D721Med (cell line): ENCODE measurements around the gene TRPV6.

Source experiments
- DNase-seq: peaks from one replicate; pipeline ENCODE4 v3.0.0; 2011; ENCODE audit warnings: low spot score; ENCODE audit not compliant: insufficient read length
- FAIRE-seq: peaks from 2 replicates; lab custom pipeline; 2011; peaks lifted over from hg19 to GRCh38; lab: Jason Lieb, UNC
- TF ChIP-seq, protein P1 (sequence below): IDR thresholded peaks from 2 replicates; pipeline ENCODE4 v1.5.1; 2012; ENCODE audit warnings: mild to moderate bottlenecking, control low read depth; ENCODE audit not compliant: insufficient read depth; ENCODE audit errors: missing control alignments

TRPV6 gene

DNA sequence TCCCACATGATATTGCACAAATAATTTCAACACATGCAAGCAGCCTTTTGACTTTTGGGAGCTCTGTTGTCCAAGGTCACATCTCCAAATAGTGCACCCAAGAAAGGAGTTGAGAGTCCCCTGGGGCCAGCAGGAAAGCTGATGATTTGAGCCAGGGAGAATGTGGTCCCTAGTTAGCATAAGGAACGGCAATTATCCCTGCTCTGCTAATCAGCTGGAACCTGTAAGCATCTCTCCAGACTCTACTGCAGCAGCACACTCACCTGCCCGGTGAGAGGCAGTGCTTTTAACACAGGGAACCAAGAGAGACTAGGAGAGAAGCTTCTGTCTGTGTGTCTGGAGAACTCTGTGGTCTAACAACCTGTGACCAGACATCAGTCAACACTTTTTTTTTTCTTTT, 31.0 kb upstream of the TRPV6 start:
- TF ChIP-seq, protein P1, sequence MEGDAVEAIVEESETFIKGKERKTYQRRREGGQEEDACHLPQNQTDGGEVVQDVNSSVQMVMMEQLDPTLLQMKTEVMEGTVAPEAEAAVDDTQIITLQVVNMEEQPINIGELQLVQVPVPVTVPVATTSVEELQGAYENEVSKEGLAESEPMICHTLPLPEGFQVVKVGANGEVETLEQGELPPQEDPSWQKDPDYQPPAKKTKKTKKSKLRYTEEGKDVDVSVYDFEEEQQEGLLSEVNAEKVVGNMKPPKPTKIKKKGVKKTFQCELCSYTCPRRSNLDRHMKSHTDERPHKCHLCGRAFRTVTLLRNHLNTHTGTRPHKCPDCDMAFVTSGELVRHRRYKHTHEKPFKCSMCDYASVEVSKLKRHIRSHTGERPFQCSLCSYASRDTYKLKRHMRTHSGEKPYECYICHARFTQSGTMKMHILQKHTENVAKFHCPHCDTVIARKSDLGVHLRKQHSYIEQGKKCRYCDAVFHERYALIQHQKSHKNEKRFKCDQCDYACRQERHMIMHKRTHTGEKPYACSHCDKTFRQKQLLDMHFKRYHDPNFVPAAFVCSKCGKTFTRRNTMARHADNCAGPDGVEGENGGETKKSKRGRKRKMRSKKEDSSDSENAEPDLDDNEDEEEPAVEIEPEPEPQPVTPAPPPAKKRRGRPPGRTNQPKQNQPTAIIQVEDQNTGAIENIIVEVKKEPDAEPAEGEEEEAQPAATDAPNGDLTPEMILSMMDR = no peak
- FAIRE-seq (no peak), DNase-seq (no peak)

DNA sequence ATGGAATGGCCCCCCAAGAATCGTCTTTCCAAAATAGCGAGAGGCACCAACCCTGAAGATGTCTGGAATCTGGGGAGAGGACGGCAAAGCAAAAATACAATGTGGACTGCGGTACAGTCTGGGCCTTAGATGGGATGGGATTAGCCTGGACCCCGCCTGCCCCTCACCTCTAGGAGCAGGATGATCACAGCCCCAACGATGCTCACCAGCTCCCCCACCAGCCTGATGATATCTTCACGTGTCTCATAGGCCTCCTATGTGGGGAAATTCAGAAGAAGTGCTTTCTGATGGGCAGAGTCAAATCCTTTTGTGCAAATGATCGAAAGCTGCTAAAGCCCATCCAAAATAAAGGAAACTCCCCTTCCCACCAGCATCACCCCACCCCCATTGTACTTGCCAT, 29.8 kb upstream of the TRPV6 start:
- DNase-seq (no peak), FAIRE-seq (no peak)
- TF ChIP-seq, protein P1 = no peak

DNA sequence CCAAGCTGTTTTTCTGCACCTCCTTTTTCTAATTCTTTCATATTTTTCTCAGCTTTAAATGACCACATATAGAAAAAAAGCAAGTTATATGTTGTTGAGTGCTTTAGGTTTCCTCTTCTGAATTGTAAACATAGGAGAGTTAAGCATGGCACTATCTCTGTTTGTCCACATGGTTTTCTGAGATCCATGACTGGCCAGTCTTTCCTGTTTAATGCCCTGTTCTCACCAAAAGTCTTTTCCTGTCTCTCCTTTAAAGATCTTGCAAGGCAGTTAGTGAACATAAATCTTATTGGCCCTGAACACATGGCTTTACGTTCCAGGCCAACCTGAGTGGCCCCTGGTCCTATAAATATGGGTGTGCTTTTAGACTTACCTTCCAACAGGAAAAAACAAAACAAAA, 28.6 kb upstream of the TRPV6 start:
- no peak for DNase-seq
- TF ChIP-seq, protein P1 = no peak
- no peak for FAIRE-seq

DNA sequence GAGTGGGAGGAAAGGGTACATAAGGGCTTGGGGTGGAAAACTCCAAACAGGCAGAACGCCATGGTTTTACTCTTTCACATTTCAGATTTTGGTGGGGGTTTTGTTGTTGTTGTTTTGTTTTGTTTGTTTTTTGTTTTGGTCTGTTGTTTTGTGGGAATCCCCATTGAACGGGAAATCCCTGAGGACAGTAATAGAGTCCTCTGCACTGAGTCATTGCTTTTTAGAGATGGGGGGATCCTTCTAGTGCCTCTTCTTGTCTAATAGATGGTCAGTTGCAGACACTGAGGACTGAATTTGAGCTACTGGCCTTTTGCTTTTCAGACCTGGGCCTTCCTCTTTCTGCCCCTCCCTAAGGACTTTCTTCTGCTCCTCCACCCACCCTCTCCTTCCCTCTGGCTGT, 28.0 kb upstream of the TRPV6 start:
- DNase-seq (no peak), FAIRE-seq (no peak)
- TF ChIP-seq, protein P1 = no peak

DNA sequence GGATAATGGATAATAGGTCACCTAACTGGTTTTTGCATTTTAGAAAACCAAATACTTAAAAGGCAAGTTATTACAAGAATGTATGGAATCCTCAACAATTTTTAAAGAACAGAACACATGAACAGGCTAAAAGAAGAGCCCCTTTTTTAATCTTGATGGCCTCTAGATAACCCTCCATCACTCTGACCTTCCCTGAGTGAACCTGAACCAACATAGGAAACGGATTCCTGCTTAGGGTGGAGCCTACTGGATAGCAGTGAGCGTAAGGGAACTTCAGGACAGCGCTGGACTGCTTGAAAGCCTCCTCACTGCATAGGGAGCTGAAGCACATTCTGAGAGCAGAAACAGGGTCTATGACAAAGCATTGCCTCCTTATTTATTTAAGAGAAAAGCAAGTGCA, 27.5 kb upstream of the TRPV6 start:
- FAIRE-seq = no peak
- no peak for DNase-seq
- TF ChIP-seq, protein P1 = no peak

DNA sequence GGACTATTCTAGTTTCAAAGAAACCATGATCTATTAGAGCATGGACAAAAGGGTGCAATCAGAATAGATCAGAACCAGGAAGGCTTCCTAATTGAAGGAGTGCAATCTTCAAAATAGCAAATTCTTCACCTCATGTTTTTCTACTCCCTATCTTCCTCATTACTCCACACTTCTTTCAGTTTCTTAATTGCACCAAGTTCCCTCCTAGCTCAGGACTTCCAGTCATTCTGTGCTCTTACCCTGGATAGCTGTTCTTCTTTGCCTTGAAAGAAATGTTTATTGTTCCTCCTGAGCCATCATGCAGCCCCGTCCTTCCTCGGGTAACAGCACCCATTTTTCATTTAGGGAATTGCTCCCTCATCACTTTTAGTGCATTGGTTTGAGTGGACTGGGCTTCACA, 24.9 kb upstream of the TRPV6 start:
- DNase-seq (no peak), FAIRE-seq (no peak)
- TF ChIP-seq, protein P1 = no peak

DNA sequence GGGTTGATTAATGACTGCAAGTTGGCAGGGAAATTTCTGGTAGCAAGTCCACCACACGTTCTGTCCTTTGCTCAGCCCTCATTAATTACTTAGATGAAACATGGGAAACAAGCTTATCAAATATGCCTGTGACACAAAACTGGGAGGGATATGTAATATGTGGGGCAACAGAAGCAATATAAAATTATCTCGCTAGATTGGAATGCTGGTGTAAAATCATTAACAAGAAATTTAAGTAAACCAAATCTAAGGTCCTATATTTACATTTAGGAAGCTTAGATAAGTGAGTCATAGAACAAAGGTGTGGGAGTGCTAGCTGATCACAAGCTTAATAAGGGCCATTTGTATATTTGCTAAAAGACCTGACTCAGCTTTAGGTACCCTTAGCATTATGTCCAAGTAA, 24.5 kb upstream of the TRPV6 start:
- no peak for FAIRE-seq
- TF ChIP-seq, protein P1 = no peak
- DNase-seq = no peak
